Lung (tissue), 12 donors: ENCODE data around the gene DOCK3. TPM values are rescaled to one million over a fixed set of nuclear protein-coding genes. Genes with fewer than 3 reads are reported as not detected.

Experiments used
- ATAC-seq: fragments of 200-7000 bp; cut with Tn5 transposase; one replicate; pipeline ENCODE4 v1.9.1; 2020; ENCODE audit warnings: moderate number of reproducible peaks; ENCODE audit not compliant: insufficient read depth, low FRiP score
- DNase-seq, 3 donors: peaks; one replicate each; pipeline ENCODE4 v3.0.0-alpha.2; 2013 to 2017
- H3K27ac ChIP-seq, 2 donors: one replicate each; pipeline ENCODE4 v1.5.1; 2013; ENCODE audit warnings: mild to moderate bottlenecking in 2 of 2, moderate library complexity in 2 of 2, control low read depth in 1 of 2, inconsistent platforms in 1 of 2, low read depth in 1 of 2, low read length in 1 of 2
- H3K27me3 ChIP-seq, 3 donors: one replicate each; pipeline ENCODE4 v1.5.1; 2013; ENCODE audit warnings: low read length in 2 of 3; ENCODE audit not compliant: control insufficient read depth in 3 of 3, insufficient read depth in 3 of 3
- H3K36me3 ChIP-seq, 4 donors: one replicate each; pipeline ENCODE4 v1.5.1; 2013; ENCODE audit warnings: low read length in 4 of 4, mild to moderate bottlenecking in 1 of 4, moderate library complexity in 1 of 4; ENCODE audit not compliant: control insufficient read depth in 4 of 4, insufficient read depth in 4 of 4
- H3K4me1 ChIP-seq, 5 donors: one replicate each; pipeline ENCODE4 v1.5.1; 2013; ENCODE audit warnings: low read length in 5 of 5, mild to moderate bottlenecking in 2 of 5, moderate library complexity in 1 of 5; ENCODE audit not compliant: control insufficient read depth in 5 of 5, insufficient read depth in 5 of 5
- H3K4me3 ChIP-seq: one replicate; pipeline ENCODE4 v1.5.1; 2013; ENCODE audit warnings: mild to moderate bottlenecking, control low read depth, moderate library complexity
- H3K9ac ChIP-seq, 2 donors: one replicate each; pipeline ENCODE4 v1.5.1; 2013; ENCODE audit warnings: low read length in 2 of 2, control low read depth in 1 of 2; ENCODE audit not compliant: insufficient read depth in 1 of 2
- H3K9me3 ChIP-seq, 4 donors: one replicate each; pipeline ENCODE4 v1.5.1; 2013; ENCODE audit warnings: low read length in 3 of 4, mild to moderate bottlenecking in 1 of 4, moderate library complexity in 1 of 4; ENCODE audit not compliant: control insufficient read depth in 4 of 4, insufficient read depth in 3 of 4
- WGBS, 2 donors: extraction: QIAGEN DNeasy Blood & Tissue Kit; methylation state at CpG; one replicate each; pipeline ENCODE4 v1.1.7; 2013; 5-methylcytosine and 5-hydroxymethylcytosine counted together
- polyA plus RNA-seq, 2 donors: library from polyadenylated mRNA; stranded (reverse); fragments of 200-250 nt; gene quantifications; one replicate each; pipeline ENCODE4 v1.2.1, GENCODE V29; 2013
- total RNA-seq, 2 donors: library from RNA; depleted of rRNA in 1 of 2; stranded (reverse); fragments of >200 nt in 1 of 2; gene quantifications; one replicate each; pipeline ENCODE4 v1.2.1, GENCODE V29; 2014 to 2021
- TF ChIP-seq, protein P1 (sequence below): IDR thresholded peaks from 2 replicates; pipeline ENCODE4 v1.5.1; 2012; ENCODE audit warnings: mild to moderate bottlenecking; ENCODE audit errors: control extremely low read depth, extremely low read depth
- donor health status: control.
- donor health status: control.
- donor health status: Bipolar disorder and iron deficiency.
- donor health status: healthy.
- donor health status: DM: yes; HTN: yes; CAD: no.

Gene DOCK3
- total and polyA plus RNA-seq, 4 donors, result 0.06 to 1.4 (median 0.34) TPM

DNA sequence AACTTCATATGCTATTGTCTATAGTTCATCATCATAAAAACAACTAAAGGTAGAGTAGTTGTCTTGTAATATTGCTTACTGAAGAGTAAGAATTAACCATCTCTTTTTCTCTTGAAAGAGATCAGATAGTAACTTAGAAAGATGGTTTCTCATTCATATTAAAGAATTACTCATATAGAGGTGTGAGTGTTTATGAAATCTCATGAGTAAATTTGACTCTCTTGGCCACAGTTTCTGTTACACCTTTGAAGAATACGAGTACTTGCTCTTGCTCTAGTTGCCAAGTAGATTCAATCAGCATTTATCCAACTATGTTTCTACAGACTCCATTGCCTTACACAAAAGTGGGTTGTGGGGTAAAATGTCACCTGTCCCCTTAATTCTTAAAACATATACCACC is 463.0 kb downstream of the DOCK3 start:
- Histone ChIP-seq H3K9ac (no peak overlapping the region), H3K27ac (no peak overlapping the region), H3K9me3 (peaks cover 0 to 2% (median 0%) of the 10 kb centered on the region in 4 donors), H3K36me3 (no peaks in the 10 kb centered on the region), H3K4me1 (no peaks in the 10 kb centered on the region), H3K27me3 (no peaks in the 10 kb centered on the region), H3K4me3 (no peak overlapping the region)
- no peak for DNase-seq
- 84 to 88% methylated on average over 1 of the region's 1 CpG for WGBS, 2 donors
- TF ChIP-seq, protein P1, sequence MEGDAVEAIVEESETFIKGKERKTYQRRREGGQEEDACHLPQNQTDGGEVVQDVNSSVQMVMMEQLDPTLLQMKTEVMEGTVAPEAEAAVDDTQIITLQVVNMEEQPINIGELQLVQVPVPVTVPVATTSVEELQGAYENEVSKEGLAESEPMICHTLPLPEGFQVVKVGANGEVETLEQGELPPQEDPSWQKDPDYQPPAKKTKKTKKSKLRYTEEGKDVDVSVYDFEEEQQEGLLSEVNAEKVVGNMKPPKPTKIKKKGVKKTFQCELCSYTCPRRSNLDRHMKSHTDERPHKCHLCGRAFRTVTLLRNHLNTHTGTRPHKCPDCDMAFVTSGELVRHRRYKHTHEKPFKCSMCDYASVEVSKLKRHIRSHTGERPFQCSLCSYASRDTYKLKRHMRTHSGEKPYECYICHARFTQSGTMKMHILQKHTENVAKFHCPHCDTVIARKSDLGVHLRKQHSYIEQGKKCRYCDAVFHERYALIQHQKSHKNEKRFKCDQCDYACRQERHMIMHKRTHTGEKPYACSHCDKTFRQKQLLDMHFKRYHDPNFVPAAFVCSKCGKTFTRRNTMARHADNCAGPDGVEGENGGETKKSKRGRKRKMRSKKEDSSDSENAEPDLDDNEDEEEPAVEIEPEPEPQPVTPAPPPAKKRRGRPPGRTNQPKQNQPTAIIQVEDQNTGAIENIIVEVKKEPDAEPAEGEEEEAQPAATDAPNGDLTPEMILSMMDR, result no peak
- no peak for ATAC-seq

GRCh38 chr3:51139616-51140015 is 464.9 kb downstream of the DOCK3 start:
- TF ChIP-seq, protein P1, result no peak
- no peak overlapping the region for H3K9ac ChIP-seq
- no peaks in the 10 kb centered on the region for H3K4me1 ChIP-seq
- WGBS, 2 donors, result 80 to 94% methylated on average over 1 of the region's 1 CpG
- no peaks in the 10 kb centered on the region for H3K9me3 ChIP-seq
- no peaks in the 10 kb centered on the region for H3K27me3 ChIP-seq
- H3K27ac ChIP-seq, result no peak overlapping the region
- DNase-seq (peak in 2 of 3 donors; percentile 4 to 44), ATAC-seq (no peak)
- H3K4me3 ChIP-seq, result no peak overlapping the region
- H3K36me3 ChIP-seq, result no peaks in the 10 kb centered on the region

DNA sequence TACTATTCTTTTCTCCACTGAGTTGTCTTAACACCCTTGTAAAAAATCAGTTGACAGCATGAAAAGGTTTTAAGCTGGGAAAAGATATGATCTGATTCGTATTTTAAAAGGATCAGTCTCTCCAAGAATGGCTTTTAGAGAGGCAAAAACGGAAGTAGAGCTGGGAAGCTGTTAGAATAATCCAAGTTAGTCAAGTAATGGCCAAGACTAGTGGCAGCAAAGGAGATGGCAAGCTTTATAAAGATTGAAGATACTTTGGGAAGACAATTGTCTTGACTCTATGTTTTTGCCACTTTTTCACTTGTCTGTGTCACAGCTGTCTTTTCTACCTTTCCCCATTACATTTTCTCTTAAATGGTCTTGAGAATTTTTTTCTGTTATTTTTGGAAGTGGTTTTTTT is 466.8 kb downstream of the DOCK3 start:
- Histone ChIP-seq H3K9me3 (no peaks in the 10 kb centered on the region), H3K27ac (no peak overlapping the region), H3K4me3 (no peak overlapping the region), H3K36me3 (no peaks in the 10 kb centered on the region), H3K9ac (no peak overlapping the region), H3K4me1 (no peaks in the 10 kb centered on the region), H3K27me3 (no peaks in the 10 kb centered on the region)
- 48 to 65% methylated on average over 2 of the region's 2 CpGs for WGBS, 2 donors
- ATAC-seq (no peak), DNase-seq (no peak)
- TF ChIP-seq, protein P1, result no peak
